HG02623 (cell line): ENCODE measurements around the gene FBXW8.

Experiments used
- ATAC-seq: cut with Tn5 transposase; IDR thresholded peaks from one replicate; pipeline ENCODE4 v1.9.1; 2021; ENCODE audit warnings: moderate library complexity; ENCODE audit not compliant: unreplicated experiment

The FBXW8 gene

DNA sequence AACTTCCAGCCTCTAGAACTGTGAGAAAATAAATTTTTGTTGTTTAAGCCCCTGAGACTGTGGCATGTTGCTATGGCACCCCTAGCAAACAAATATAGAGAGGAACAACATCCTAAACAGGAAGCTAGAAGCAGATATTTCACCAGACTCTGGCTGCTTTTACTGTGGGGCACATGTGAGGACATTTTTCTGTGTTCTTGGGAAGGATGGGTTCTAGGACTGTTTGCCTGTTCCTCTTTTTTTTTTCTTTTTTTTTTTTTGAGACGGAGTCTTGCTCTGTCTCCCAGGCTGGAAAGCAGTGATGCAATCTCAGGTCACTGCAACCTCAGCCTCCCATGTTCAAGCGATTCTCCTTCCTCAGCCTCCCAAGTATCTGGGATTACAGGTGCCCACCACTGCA lies 25.3 kb upstream of the FBXW8 start:
- no peak for ATAC-seq

DNA sequence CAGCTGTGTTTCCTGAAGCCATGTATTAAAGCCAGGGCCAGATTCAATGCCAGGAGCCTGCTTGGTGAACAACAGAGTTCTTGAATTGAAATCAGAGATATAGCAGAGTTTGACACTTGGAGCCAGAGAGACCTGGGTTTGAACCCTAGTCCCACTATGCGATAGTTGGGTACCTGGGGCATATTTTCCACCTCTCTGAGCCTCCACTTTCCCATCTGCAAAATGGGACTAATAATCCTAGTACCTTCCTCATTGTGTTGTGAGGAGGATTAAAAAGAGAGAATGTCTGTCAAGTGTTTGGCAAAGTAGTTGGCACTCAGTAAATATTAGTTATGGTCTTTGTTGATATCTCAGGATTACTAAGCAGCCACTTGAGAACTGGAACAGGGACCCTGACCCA lies 23.5 kb upstream of the FBXW8 start:
- ATAC-seq: no peak

- ATAC-seq: no peak
These were observed 22.9 kb upstream of the FBXW8 start for GRCh38 chr12:116887897-116888296.

GRCh38 chr12:116890330-116890729 lies 20.4 kb upstream of the FBXW8 start:
- no peak for ATAC-seq

DNA sequence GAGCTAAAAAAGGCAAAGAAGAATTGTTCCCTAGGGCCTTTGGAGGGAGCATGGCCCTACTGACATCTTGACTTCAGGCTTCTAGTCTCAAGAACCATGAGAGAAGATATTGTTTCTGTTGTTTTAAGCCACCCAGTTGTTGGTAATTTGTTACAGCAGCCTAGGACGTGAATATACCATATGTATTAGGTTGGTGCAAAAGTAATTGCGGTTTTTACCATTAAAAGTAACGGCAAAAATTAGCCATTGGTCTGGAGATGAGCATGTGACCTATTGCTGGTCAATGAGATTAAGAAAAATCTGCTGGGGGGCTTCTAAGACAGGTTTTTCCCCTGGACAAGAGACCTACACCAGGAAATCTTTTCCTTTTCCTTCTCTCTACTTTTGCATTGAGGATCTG lies 19.7 kb upstream of the FBXW8 start:
- ATAC-seq: no peak

GRCh38 chr12:116892349-116893140 lies 18.2 kb upstream of the FBXW8 start:
- ATAC-seq: no peak

DNA sequence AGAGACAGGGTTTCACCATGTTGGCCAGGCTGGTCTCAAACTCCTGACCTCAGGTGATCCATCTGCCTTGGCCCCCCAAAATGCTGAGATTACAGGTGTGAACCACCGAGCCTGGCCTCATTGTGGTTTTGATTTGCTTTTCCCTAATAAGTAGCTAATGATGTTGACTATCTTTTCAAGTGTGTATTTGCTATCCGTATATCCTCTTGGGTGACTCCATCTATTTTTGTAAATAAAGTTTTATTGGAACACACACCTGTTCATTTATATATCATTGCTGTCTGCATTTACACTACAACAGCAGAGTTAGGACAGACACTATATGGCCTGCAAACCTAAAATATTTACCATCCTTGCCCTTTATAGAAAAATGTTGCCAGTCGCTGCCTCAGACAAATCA lies 15.8 kb upstream of the FBXW8 start:
- ATAC-seq: no peak

- no peak for ATAC-seq
These were observed 14.3 kb upstream of the FBXW8 start for GRCh38 chr12:116896411-116896924.

GRCh38 chr12:116897476-116897875 lies 13.3 kb upstream of the FBXW8 start:
- no peak for ATAC-seq

GRCh38 chr12:116898669-116899068 lies 12.1 kb upstream of the FBXW8 start:
- no peak for ATAC-seq

DNA sequence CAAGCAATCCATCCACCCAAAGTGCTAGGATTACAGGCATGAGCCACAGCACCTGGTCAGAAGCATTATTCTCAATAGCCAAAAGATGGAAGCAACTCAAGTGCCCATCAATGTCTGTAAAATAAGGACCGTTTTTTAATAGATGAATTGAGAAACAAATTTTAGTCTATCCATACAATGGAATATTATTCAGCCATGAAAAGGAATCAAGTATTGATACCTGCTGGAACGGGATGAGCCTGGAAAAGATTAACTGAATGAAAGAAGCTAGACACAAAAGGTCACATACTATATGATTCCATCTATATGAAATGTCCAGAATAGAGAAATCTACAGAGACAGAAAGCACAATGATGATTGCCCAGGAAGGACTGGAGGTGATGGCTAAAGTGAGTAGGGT lies 9.1 kb upstream of the FBXW8 start:
- ATAC-seq: no peak

DNA sequence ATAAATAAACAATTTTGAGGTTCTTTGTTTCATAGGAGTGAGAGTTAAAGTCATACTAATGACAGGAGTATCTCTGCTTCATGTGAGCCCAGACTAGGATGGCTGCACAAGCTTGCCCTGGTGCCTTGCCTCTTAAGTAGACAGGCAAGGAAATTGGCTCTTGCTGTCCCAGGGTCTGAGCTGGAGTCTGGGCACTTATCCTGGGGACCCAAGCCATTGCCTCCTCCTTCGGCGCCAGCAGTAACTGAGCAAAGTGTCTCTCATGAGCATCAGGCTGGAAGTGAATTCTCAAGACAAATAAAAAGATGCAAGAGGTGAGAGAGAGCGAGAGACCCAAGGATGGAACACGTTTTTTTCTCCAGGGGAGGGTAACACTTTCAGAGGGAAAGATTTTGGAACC lies 6.9 kb upstream of the FBXW8 start:
- no peak for ATAC-seq

GRCh38 chr12:116906285-116906684 lies 4.5 kb upstream of the FBXW8 start:
- ATAC-seq: no peak

DNA sequence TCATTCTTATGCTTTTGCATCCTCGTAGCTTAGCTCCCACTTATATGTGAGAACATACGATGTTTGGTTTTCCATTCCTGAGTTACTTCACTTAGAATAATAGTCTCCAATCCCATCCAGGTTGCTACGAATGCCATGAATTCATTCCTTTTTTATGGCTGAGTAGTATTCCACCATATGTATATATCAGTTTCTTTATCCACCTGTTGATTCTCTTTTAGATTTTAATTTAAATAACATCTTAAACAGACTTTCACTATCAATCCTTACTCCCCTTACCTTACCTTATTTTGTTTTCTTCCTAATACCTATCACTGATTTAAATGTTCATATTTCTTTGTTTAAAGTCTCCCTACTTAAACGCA lies 488 bp upstream of the FBXW8 start:
- no peak for ATAC-seq

GRCh38 chr12:116915326-116915725 lies 4.6 kb downstream of the FBXW8 start:
- no peak for ATAC-seq

DNA sequence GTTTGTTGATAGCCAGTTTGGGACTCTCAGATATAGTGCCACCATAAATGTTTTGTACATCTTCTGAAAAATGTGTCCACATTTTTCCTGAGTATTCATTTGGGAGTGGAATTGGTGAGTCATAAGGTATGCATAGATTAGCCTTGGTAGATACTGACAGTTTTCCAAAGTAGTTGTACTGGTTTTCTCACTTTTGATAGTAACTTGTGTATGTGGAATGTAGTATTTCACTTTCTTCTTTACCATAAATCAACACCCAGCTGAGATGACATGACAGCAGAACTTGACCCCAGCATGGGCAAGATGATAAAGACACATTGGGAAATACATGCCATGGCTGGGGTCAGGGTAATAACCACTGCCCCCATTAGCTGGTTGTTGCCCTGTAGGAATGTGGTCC lies 5.4 kb downstream of the FBXW8 start:
- ATAC-seq: no peak

DNA sequence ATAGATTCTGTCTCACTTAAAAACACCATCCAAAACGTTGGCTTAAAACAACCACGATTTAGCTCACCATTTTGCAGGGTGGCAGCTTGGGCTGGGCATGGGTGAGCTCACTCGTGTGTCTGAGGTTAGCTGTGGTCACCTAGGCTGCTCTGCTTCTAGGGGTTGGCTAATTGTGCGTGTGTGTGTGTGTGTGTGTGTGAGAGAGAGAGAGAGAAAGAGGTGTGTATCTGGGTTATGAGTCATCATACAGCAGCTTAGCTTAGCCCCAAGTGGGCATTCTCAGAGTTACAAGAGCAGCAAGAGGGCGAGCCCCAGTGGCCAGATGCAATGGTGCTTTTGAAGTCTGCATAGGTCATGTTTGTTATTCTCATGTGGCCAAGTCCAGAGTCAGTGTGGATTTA lies 6.0 kb downstream of the FBXW8 start:
- no peak for ATAC-seq

- ATAC-seq: no peak
These were observed 7.7 kb downstream of the FBXW8 start for GRCh38 chr12:116918464-116918863.

- no peak for ATAC-seq
These were observed 8.5 kb downstream of the FBXW8 start for GRCh38 chr12:116919247-116919661.

DNA sequence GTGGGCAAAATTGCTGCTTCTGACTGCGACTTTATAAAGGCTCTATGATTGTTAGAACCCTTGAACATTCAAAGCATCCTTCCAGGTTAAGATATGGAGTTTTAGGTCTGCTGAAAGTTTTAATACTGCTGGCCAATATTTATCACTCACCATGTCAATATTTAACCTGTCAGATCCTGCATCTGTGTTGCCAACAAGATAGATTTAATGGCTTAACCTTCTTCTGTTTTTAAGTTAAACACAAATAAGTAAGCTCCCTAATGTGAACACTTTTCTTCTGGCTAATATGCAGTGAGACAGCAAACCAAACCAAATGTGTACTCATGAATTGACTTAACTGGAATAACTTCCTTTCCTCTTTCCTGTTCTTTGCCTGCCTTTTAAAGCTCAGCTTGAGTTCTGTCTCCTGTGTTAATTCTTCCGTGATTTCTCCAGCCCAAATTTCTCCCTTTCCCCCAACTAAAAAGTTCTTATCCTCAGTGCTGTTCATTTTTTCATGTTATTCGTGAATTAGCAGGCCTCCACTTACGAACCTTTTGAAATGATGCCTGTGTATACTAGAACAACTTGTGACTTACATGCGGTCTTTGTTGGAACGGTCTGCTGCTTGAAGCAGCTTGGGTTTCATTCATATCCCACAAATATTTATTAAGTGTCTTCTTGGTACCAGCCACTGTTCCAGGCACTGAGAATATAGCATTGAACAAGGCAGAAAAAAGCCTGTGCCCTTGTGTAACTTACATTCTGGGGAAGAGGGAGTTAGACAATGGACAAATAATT lies 9.1 kb downstream of the FBXW8 start:
- ATAC-seq: no peak

- no peak for ATAC-seq
These were observed 10.2 kb downstream of the FBXW8 start for GRCh38 chr12:116920939-116921338.

DNA sequence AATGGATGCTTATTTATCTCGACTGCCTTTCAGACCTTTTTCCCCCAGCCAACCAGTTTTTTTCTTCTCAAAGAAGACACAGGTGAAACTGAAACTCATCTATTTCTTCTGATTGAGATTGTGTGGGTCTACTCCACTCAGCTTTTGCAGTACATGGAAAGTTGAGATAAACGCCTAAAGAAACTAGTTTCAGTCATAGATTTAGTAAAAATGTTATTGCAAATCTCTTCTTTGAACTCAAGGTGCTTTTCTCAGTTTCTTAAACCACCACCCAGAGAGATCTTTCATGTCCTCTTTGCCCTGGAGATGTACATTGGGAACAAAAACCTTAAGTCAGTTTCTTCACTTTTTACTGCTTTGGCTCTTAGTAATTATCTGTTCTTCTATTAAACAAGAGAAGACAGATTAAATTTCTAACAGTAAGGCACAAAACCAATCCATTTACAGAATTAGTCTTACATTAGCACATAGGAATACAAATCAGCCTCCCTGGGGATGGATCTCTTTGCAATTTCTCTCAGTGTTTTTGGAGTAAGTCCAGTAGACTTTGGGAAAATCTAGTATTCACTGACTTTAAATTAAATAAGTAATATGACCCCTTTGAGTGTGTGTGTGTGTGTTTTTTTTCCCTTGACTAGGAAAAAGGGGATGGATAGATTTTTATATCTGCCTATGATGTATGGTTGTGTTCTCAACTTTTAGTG lies 11.6 kb downstream of the FBXW8 start:
- ATAC-seq: peak; percentile 49
